ENCODE results near the gene HOXC9.

The HOXC9 gene

DNA sequence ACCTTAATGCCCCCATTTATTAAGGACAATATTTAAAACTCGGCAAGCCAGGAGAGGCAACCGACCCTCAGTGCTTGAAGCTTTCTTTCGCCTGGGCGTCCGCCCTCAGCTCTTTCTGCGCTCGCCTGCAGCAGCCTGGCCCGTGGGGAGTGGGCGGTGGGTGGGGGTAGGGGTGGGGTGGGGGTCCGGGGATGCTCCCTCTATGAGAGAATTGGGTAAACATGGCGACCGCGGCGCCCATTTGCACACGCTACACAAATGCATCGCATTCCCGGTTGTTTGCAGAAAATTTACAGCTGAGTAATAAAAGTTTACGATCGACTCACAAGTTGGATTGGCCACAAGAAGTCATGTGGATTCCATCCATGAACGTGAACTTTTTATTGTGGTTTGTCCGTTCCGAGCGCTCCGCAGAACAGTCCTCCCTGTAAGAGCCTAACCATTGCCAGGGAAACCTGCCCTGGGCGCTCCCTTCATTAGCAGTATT lies 16.6 kb downstream of the HOXC9 start:
- no peak for DNase-seq

DNA sequence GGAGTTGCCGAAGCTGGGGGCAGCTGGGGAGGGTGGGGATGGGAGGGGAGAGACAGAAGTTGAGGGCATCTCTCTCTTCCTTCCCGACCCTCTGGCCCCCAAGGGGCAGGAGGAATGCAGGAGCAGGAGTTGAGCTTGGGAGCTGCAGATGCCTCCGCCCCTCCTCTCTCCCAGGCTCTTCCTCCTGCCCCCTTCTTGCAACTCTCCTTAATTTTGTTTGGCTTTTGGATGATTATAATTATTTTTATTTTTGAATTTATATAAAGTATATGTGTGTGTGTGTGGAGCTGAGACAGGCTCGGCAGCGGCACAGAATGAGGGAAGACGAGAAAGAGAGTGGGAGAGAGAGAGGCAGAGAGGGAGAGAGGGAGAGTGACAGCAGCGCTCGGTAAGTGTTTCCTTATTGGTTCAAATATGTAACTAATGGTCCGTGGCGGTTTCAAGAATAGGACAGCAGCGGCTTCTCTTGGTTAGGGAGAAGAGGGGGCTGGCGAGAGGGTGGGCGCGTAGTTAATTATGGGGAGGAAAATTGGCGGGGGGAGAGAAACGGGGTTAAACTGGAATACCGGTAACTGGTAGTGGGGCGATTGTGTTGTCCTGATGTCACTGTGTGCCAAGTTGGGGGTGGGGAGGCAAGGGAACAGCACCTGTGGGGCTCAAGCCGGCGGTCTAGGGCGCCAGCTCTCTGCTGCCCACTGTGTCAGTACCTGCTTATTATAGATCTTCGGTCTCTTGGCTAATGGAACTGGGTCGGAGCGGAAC lies 17.2 kb downstream of the HOXC9 start:
- no peak for DNase-seq

- peak; percentile 62 for DNase-seq
Measured at GRCh38 chr12:54017878-54018467, 18.0 kb downstream of the HOXC9 start.

DNA sequence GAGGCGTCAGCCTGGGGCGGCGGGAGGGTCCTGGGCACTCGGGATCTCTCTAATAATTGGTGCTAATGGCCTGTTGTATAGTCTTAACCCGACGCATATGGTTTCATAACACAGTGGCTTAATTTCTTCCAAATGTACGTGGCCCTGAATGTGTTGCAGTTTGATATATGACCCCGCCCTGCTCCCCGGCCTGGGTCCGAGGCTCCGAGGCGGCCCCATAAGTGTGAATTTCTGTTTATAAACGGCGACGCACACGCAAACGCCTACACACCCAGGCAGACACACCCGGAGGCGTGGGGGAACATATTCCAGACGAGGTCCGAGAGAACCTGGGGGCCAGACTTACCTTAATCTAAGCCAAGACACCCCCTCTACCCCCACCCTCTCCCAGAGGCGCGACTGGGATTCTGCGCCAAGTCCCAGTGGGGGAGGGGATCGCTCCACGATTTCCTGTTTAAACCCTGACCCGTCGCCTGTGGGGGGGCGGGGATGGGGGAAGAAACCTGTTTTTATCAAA lies 18.6 kb downstream of the HOXC9 start:
- no peak for DNase-seq

DNA sequence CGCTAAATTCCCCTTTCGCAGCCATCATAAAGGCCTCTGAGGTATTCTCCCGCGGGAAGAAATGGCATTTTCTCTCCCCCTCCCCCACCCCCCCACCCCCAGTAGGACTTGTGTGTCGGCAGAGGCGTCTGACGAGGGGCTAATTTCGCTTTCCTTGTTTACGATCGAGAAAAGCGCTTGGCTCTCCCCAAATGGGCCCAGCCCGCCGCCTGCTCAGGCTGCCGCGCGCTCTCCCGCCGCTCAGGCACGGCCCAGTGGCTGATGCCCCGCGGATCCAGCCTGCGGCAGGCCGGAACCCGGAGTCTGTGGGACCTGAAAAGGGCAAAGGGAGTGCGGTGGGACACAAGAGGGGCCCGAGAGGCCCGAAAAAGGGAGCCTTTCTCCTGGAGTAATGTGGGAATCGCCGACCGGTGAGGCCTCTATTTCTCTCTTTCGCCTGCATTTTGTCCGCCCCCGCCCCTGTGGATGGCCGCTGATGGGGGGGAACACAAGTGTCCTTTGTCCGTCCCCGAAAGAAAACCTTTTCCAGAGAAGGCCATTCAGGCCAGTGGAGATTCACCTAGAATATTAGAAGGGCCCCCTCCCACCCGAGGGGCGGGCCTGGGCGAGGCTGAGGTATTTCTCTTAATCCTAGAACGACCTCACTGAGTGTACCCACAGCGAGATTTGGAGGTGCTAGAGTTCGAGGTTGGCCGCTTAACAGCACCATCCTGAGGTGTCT lies 19.3 kb downstream of the HOXC9 start:
- DNase-seq: no peak

DNA sequence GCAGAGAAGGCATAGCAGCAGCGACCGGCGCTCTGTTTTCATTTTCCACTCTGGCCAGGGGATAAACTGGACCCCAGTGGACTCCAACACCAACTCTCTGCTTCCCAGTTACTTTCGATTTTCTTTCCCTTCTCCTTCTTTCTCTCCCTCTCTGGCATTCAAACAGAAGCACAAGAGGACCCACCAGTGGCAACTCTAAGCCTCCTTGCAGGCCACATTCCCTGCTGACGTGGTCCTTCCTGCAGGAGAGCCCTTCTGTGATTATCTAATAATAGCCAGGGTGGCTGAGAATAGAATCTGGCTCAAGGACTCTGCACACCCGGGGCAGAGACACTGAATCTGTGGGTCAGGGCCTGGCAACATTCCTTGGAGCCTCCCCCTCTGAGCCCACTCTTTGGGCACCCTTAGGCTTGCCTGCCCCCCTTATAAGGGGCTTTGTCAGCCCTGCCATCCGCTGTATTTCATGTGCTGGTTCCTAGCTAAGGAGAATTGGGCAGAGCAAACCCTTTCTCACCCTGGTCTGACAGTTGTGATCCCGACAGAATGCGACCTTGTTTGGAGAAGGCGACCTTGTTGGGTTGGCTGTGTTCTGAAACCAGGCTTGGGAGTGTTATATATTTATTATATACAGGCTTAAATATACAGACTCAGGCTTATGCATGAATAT lies 20.1 kb downstream of the HOXC9 start:
- DNase-seq: no peak

DNA sequence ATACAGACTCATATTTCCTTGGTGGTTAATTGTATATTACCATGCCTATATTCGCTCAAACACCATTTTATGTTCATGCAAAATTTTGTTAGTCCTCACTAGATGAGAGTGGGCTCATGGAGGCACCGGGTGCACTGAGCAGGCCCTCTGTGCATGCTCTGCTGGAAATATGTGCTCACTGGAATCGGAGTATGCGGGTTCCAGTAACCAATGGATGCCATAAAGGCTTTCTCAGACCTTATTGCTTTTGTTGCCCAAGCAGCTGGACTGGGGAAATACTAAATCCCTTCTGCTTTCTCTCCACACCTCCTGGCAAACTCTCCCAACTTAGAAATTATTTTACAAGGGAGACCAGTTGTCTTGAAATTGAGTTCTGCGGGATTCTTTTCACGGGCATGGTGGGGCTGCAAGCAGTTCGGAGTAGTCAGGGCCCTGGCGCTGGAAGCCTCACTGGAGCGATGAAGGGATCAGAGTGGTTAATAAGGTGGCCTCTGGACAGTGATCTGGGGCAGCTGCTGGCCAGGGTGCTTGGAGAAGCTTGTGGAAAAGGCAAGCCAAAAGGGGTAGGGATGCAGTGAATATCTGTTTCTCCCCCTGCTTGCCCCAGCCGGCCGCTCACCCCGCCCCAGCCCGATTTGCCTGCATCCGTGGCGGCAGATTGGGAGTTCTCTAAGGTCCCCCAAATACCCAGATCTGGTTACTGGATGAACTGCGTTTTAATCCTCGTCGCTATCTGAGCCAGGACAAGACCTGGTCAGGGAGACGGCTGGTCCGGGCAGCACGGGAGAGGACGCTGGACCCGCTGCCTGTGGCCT lies 20.8 kb downstream of the HOXC9 start:
- no peak for DNase-seq

DNA sequence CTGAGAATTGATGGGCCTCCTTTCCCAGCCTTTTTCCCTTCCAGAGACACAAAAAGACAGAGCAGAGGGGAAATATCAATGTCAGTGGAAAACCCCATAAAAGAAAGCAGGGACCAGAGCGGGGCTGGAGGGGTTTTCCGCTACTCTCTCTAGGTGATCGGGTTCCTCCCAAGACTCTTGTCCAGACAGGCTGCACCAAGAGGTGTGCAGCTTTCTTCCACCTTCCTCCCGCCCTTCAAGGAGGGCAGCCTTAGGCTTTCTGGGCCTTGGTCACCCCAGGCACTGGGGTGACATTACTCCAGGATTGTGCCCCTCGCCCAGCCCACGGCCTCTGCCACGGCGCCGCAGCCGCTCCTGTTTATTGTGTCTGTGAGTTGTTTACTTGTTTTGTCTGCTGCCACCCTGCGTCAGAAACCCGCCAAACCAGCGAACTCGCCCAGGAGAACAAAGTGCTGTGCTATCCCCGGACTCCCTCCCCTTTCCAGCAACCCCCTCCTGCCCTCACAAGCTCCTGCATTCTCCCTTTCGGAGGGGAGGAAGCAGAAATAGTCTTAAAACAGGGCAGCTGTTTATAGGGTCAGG lies 21.6 kb downstream of the HOXC9 start:
- no peak for DNase-seq

GRCh38 chr12:54022960-54023884 lies 23.3 kb downstream of the HOXC9 start:
- no peak for DNase-seq

- DNase-seq: no peak
Measured at GRCh38 chr12:54024127-54024526, 24.2 kb downstream of the HOXC9 start.

DNA sequence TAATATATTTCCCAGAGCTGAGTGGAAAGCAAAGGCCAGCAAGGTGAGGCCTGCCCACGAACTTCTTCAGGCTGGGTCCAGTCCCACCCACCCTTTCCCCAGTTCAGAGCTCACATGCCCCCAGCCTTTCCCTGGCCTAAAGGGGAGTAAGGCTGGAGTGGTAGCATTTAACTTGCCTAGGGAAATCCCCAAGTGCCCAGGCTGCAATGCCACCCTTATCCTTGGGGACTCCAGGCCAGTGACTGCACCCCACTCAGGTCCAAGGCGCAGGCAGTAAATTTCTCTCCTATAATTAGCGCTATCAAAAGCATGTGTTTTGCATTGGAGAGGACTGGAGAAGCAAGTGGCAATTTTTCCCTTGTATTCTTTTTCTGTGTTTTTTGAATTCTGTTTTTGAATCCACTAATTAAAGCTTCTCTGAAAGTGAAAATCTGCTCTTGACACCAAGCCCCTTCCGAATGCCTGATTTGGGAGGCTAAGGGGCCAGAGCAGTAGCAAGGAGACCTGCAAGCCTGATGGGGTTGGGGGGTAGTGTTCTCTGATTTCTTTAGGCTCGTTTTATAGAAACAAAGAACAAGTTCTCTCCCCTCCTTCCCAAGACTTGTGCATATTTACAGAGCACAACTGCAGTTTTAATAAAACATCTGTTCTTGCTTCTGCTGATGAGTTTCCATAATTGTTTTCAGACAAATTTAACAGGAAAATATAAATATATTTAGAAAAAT lies 24.8 kb downstream of the HOXC9 start:
- no peak for DNase-seq

DNA sequence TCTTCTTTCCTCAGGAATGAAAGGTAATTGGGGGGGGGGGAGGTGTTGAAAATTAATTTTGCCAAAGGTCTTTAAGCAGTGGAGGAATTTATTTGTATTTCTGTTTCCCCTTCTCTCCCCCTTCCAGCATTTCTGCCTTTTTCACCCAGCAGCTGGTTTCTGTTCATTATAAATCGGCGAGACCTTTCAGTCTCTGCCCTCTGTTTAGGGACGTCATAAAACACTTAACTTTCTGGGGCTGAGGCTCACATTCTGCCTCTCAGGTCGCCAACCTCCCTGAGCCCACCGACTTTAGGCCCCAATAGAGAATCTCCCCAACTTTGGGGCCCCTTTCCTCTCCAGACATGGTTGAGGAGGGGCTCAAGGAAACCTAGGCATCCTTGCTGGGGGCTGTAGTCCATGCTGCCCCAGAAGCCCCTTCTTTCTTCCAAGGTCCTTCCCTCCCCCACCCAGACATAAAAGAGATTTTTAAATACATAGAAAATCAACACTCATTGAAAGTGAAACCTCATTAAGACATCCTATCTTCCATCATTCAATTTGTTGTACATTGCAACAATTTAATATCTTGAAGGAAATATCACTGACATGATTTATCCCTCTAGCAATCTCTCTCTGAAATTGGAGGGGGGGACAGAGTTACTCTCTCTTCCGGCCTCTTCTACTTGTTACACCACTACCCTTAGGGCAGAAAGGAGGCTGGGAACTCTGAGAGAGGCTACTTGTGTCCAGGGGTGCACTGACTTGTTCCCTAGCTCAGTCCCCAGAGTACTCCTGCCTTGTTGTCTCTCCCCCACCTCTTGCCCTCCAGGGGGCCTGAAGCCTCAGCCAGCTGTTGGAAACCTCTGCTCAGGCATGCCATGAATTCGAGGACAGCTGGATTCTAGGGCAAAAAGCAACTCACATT lies 25.8 kb downstream of the HOXC9 start:
- DNase-seq: no peak

DNA sequence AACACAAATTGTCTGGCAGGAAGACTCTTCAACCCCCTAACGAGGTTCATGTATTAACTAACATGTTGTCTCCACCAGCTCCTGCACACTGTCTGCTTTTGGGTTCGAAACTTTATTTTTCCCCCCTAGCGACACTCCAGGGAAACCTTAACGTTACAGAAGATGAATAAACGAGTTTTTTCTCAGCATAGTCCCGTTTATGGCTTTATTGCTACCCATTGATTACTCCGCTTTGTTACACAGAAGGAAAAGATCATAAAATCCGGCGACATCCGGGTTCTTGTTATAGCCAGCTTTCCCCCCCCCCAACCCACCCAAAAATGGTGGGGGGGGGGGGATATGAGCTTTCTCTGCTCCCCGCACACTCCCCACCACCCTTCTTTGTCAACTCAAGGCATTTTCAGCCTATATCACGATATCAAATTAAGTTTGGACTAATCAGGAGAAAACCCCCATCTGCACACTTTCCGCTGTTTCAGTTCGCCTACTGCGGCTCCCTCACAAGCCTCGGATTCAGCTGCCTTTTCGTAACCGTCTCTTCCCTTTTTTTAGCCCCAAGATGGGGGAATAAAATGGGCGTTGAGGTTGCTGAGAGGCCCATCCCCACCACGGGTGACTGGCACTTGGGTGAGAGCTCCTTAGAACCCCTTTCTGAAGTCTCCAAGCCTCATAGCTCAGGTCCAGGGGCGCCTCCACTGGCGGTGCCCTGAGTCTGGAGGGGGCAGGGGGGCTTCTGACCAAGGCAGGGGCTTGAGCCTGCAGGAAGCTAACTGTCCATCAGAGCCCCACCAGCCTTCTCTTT lies 26.9 kb downstream of the HOXC9 start:
- DNase-seq: no peak

DNA sequence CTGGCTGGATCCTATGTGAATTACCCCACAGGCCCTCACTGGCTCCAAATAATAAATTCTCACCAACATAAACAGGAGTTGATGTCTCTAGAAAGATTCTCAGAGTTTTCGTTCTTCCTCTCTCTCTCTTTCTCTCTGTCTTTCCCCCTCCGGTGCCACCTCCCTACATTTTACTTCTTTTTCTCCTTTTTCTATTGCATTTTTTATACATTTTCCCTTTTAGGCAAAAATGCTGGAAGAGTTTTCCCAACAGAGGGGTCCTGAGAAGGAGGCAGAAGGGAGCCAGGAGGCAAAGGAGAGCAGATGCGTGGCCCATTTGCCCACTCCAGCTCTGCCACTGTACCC lies 27.5 kb downstream of the HOXC9 start:
- DNase-seq: no peak

GRCh38 chr12:54028314-54029201 lies 28.6 kb downstream of the HOXC9 start, which contains the start of gene HOXC6:
HOXC6 (plus strand) TSS chr12:54028440; CDS start chr12:54028522, 82 bp downstream.
- no peak for DNase-seq

DNA sequence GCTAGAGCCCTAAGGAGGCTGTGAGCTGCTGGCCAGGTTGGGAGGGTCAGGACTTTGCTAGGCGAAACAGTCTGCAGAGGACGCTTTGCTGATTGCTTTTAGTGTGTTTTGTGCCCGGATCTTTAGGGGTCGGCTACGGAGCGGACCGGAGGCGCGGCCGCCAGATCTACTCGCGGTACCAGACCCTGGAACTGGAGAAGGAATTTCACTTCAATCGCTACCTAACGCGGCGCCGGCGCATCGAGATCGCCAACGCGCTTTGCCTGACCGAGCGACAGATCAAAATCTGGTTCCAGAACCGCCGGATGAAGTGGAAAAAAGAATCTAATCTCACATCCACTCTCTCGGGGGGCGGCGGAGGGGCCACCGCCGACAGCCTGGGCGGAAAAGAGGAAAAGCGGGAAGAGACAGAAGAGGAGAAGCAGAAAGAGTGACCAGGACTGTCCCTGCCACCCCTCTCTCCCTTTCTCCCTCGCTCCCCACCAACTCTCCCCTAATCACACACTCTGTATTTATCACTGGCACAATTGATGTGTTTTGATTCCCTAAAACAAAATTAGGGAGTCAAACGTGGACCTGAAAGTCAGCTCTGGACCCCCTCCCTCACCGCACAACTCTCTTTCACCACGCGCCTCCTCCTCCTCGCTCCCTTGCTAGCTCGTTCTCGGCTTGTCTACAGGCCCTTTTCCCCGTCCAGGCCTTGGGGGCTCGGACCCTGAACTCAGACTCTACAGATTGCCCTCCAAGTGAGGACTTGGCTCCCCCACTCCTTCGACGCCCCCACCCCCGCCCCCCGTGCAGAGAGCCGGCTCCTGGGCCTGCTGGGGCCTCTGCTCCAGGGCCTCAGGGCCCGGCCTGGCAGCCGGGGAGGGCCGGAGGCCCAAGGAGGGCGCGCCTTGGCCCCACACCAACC lies 29.8 kb downstream of the HOXC9 start:
- DNase-seq: no peak

Measured in NCI-H146 (cell line).